GM18870 (cell line): Measurements from ENCODE around the gene ICAM4.
"Not testable (repeated sequence)": the region's sequence is repeated elsewhere in the genome, so short reads cannot be mapped to it uniquely, and the experiment has no call there.

Experiments
- ATAC-seq: cut with Tn5 transposase; IDR thresholded peaks from one replicate; pipeline ENCODE4 v1.9.1; 2021; ENCODE audit warnings: moderate library complexity; ENCODE audit not compliant: unreplicated experiment

The ICAM4 gene

DNA sequence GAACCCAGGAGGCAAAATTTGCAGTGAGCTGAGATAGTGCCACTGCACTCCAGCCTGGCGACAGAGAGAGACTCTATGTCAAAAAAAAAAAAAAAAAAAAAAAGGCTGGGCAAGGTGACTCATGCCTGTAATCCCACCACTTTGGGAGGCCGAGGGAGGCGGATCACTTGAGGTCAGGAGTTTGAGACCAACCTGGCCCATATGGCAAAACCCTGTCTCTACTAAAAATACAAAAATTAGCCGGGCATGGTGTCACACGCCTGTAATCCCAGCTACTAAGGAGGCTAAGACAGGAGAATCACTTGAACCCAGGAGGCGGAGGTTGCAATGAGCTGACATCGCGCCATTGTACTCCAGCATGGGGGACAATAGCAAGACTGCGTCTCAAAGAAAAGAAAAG lies 50.0 kb downstream of the ICAM4 start:
- not testable (repeated sequence) for ATAC-seq
